Mesenchymal stem cell (in vitro differentiated cells and primary cell): ENCODE measurements around the gene TBC1D17.

Experiments
- DNase-seq: peaks from one replicate; pipeline ENCODE4 v3.0.0-alpha.2; 2013
- H2AFZ ChIP-seq: one replicate; pipeline ENCODE4 v1.6.1; 2013; ENCODE audit warnings: low read depth, mild to moderate bottlenecking, control low read depth, inconsistent platforms, low read length, moderate library complexity
- H2AK5ac ChIP-seq: 2 replicates; pipeline ENCODE4 v1.6.1; 2013; ENCODE audit warnings: low read length, moderate library complexity, mild to moderate bottlenecking, inconsistent platforms; ENCODE audit not compliant: severe bottlenecking
- H2BK120ac ChIP-seq: one replicate; pipeline ENCODE4 v1.6.1; 2013; ENCODE audit warnings: low read depth, mild to moderate bottlenecking, inconsistent platforms, low read length, moderate library complexity
- H2BK12ac ChIP-seq, 2 experiments: one replicate each; pipeline ENCODE4 v1.6.1; 2013; ENCODE audit warnings: inconsistent platforms in 2 of 2, low read length in 2 of 2, mild to moderate bottlenecking in 2 of 2, moderate library complexity in 2 of 2, control low read depth in 1 of 2
- H2BK15ac ChIP-seq: one replicate; pipeline ENCODE4 v1.6.1; 2013; ENCODE audit warnings: mild to moderate bottlenecking, low read depth, inconsistent platforms; ENCODE audit not compliant: poor library complexity, severe bottlenecking
- H2BK5ac ChIP-seq: 2 replicates; pipeline ENCODE4 v1.6.1; 2013; ENCODE audit warnings: low read depth, mild to moderate bottlenecking, low read length, control low read depth, inconsistent platforms; ENCODE audit not compliant: poor library complexity, severe bottlenecking
- H3K14ac ChIP-seq, 2 experiments: one replicate each; pipeline ENCODE4 v1.6.1; 2013; ENCODE audit warnings: inconsistent platforms in 2 of 2, low read length in 2 of 2, control low read depth in 1 of 2, mild to moderate bottlenecking in 1 of 2, moderate library complexity in 1 of 2
- H3K18ac ChIP-seq, 2 experiments: one replicate each; pipeline ENCODE4 v1.6.1; 2013; ENCODE audit warnings: inconsistent platforms in 2 of 2, low read length in 2 of 2, control low read depth in 1 of 2, low read depth in 1 of 2, mild to moderate bottlenecking in 1 of 2
- H3K23ac ChIP-seq, 2 experiments: one replicate each; pipeline ENCODE4 v1.6.1; 2013; ENCODE audit warnings: inconsistent platforms in 2 of 2, low read length in 2 of 2, mild to moderate bottlenecking in 2 of 2, moderate library complexity in 2 of 2, control low read depth in 1 of 2
- H3K27ac ChIP-seq: 2 replicates; pipeline ENCODE4 v1.5.1; 2013; ENCODE audit warnings: mild to moderate bottlenecking, moderate library complexity, low read length, control low read depth, inconsistent platforms; ENCODE audit not compliant: poor library complexity, severe bottlenecking
- H3K27me3 ChIP-seq, 2 experiments: 2 replicates each; pipeline versions ENCODE4 v1.6.1 to v1.7.0; 2013; ENCODE audit warnings: low read length in 2 of 2, mild to moderate bottlenecking in 2 of 2, moderate library complexity in 2 of 2, control low read depth in 1 of 2, inconsistent platforms in 1 of 2; ENCODE audit not compliant: control insufficient read depth in 1 of 2, insufficient read depth in 1 of 2
- H3K36me3 ChIP-seq, 2 experiments: 2 replicates each; pipeline versions ENCODE4 v1.6.1 to v1.7.0; 2013; ENCODE audit warnings: low read length in 2 of 2, control low read depth in 1 of 2, inconsistent platforms in 1 of 2, low read depth in 1 of 2, mild to moderate bottlenecking in 1 of 2; ENCODE audit not compliant: insufficient read depth in 2 of 2, control insufficient read depth in 1 of 2
- H3K4ac ChIP-seq, 2 experiments: one replicate each; pipeline ENCODE4 v1.6.1; 2013; ENCODE audit warnings: inconsistent platforms in 2 of 2, low read length in 2 of 2, mild to moderate bottlenecking in 2 of 2, moderate library complexity in 2 of 2, control low read depth in 1 of 2, low read depth in 1 of 2
- H3K4me1 ChIP-seq: 2 replicates; pipeline ENCODE4 v1.6.1; 2013; ENCODE audit warnings: low read depth, low read length, control low read depth; ENCODE audit not compliant: control insufficient read depth, insufficient read depth
- H3K4me2 ChIP-seq: 2 replicates; pipeline ENCODE4 v1.6.1; 2013; ENCODE audit warnings: low read length, mild to moderate bottlenecking, inconsistent platforms; ENCODE audit not compliant: poor library complexity, severe bottlenecking
- H3K4me3 ChIP-seq, 2 experiments: 2 replicates each; pipeline versions ENCODE4 v1.5.1 to v1.7.0; 2013; ENCODE audit warnings: low read length in 2 of 2, mild to moderate bottlenecking in 2 of 2, control low read depth in 1 of 2, low read depth in 1 of 2; ENCODE audit not compliant: insufficient read depth in 1 of 2
- H3K79me1 ChIP-seq: replicated peaks from 2 replicates; pipeline ENCODE4 v1.6.1; 2013; ENCODE audit warnings: mild to moderate bottlenecking, control low read depth, low read length, inconsistent platforms; ENCODE audit not compliant: poor library complexity, severe bottlenecking
- H3K9ac ChIP-seq: 2 replicates; pipeline ENCODE4 v1.7.0; 2013; ENCODE audit warnings: mild to moderate bottlenecking, low read length, moderate library complexity
- H3K9me3 ChIP-seq: 2 replicates; pipeline ENCODE4 v1.7.0; 2013; ENCODE audit warnings: mild to moderate bottlenecking, low read length; ENCODE audit not compliant: control insufficient read depth
- H4K8ac ChIP-seq: one replicate; pipeline ENCODE4 v1.6.1; 2013; ENCODE audit warnings: inconsistent platforms, mild to moderate bottlenecking, low read length, moderate library complexity
- H4K91ac ChIP-seq: one replicate; pipeline ENCODE4 v1.6.1; 2013; ENCODE audit warnings: mild to moderate bottlenecking, low read length, inconsistent platforms
- WGBS: methylation state at CpG from one replicate; pipeline ENCODE4 v1.1.7; 2013; ENCODE audit warnings: mixed read lengths; 5-methylcytosine and 5-hydroxymethylcytosine counted together

The TBC1D17 gene

DNA sequence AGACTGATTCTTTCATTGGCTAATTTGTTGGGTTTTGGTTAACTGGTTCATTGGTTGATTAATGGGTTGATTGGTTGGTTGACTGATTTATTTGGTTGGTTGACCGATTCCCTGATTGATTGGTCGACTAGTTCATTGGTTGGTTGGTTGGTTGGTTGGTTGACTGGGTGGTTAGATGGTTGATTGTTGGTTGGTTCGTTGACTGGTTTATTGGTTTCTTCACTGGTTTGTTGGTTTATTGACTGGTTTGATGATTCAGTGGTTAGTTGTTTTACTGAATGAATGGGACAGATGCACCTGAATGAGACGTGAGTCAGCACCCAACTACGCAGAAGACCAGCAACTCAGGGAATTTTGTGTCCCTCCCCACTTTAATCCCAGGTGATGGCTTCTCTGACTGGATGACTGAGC lies 54.5 kb downstream of the TBC1D17 start:
- peaks cover 22 to 33% of the 10 kb centered on the region in 2 experiments for H3K36me3 ChIP-seq
- no peak overlapping the region for H2BK5ac ChIP-seq
- no peak overlapping the region for H3K18ac ChIP-seq
- no peak overlapping the region for H2BK12ac ChIP-seq
- no peak overlapping the region for H4K91ac ChIP-seq
- H2BK120ac ChIP-seq = no peak overlapping the region
- H3K27me3 ChIP-seq = peaks cover 0 to 6% of the 10 kb centered on the region in 2 experiments
- H2AFZ ChIP-seq = no peak overlapping the region
- H3K9ac ChIP-seq = no peak overlapping the region
- H3K27ac ChIP-seq = no peak overlapping the region
- peaks cover 18% of the 10 kb centered on the region for H3K79me1 ChIP-seq
- H3K9me3 ChIP-seq = no peaks in the 10 kb centered on the region
- no peak overlapping the region for H4K8ac ChIP-seq
- no peak overlapping the region for H3K4me3 ChIP-seq
- peaks cover 14% of the 10 kb centered on the region for H3K4me1 ChIP-seq
- DNase-seq = no peak
- no peak overlapping the region for H3K4ac ChIP-seq
- H3K4me2 ChIP-seq = no peak overlapping the region
- over 99% methylated on average over 5 of the region's 5 CpGs for WGBS
- H2BK15ac ChIP-seq = no peak overlapping the region
- H3K23ac ChIP-seq = no peak overlapping the region
- H2AK5ac ChIP-seq = no peak overlapping the region
- H3K14ac ChIP-seq = no peak overlapping the region

DNA sequence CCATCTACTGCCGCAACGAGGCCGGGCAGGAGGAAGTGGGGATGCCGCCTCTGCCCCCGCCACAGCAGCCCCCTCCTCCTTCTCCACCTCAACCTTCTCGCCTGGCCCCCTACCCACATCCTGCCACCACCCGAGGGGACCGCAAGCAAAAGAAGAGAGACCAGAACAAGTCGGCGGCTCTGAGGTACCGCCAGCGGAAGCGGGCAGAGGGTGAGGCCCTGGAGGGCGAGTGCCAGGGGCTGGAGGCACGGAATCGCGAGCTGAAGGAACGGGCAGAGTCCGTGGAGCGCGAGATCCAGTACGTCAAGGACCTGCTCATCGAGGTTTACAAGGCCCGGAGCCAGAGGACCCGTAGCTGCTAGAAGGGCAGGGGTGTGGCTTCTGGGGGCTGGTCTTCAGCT lies 55.2 kb downstream of the TBC1D17 start:
- Histone ChIP-seq H3K23ac (no peak overlapping the region), H4K91ac (no peak overlapping the region), H3K9me3 (no peaks in the 10 kb centered on the region), H3K36me3 (peaks cover 15 to 26% of the 10 kb centered on the region in 2 experiments), H3K27ac (no peak overlapping the region), H3K14ac (no peak overlapping the region), H3K79me1 (peaks cover 18% of the 10 kb centered on the region), H3K4me2 (no peak overlapping the region), H3K4me3 (peak overlapping the region in 1 of 2 experiments; percentile 20), H3K18ac (no peak overlapping the region), H2BK12ac (no peak overlapping the region), H2AK5ac (no peak overlapping the region), H2BK15ac (no peak overlapping the region), H3K27me3 (peaks cover 0 to 7% of the 10 kb centered on the region in 2 experiments), H3K4ac (no peak overlapping the region), H3K9ac (no peak overlapping the region), H2AFZ (no peak overlapping the region), H3K4me1 (peaks cover 9% of the 10 kb centered on the region), H2BK5ac (no peak overlapping the region), H4K8ac (no peak overlapping the region), H2BK120ac (no peak overlapping the region)
- 98% methylated on average over 25 of the region's 25 CpGs for WGBS
- DNase-seq = no peak

DNA sequence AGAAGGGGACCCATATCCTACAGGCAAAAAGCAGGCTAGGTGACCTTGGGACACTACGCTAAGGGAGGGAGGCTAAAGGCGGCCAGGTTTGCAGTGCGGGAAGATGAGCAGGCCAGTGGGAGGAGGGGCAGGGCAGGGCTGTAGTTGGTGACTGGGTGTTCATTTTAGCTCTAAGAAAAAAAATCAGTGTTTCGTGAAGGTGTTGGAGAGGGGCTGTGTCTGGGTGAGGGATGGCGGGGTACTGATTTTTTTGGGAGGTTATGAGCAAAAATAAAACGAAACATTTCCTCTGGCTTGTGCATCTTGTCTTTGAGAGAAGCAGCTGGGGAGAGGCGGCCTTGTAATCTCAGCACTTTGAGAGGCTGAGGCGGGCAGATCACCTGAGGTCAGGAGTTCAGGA lies 56.1 kb downstream of the TBC1D17 start:
- H3K9ac ChIP-seq = no peak overlapping the region
- no peak overlapping the region for H3K27ac ChIP-seq
- peak overlapping the region; percentile 9 for H4K91ac ChIP-seq
- peaks cover 18% of the 10 kb centered on the region for H3K79me1 ChIP-seq
- peaks cover 15 to 24% of the 10 kb centered on the region in 2 experiments for H3K36me3 ChIP-seq
- H3K9me3 ChIP-seq = no peaks in the 10 kb centered on the region
- H2BK15ac ChIP-seq = no peak overlapping the region
- H3K18ac ChIP-seq = no peak overlapping the region
- H3K4ac ChIP-seq = no peak overlapping the region
- no peak overlapping the region for H3K4me3 ChIP-seq
- peaks cover 0 to 11% of the 10 kb centered on the region in 2 experiments for H3K27me3 ChIP-seq
- H4K8ac ChIP-seq = no peak overlapping the region
- H2AK5ac ChIP-seq = no peak overlapping the region
- no peak overlapping the region for H2AFZ ChIP-seq
- H3K4me1 ChIP-seq = peaks cover 11% of the 10 kb centered on the region
- H2BK120ac ChIP-seq = no peak overlapping the region
- H2BK5ac ChIP-seq = no peak overlapping the region
- H3K23ac ChIP-seq = no peak overlapping the region
- no peak overlapping the region for H3K4me2 ChIP-seq
- WGBS = 81% methylated on average over 8 of the region's 8 CpGs
- no peak overlapping the region for H2BK12ac ChIP-seq
- no peak overlapping the region for H3K14ac ChIP-seq
- DNase-seq = no peak

DNA sequence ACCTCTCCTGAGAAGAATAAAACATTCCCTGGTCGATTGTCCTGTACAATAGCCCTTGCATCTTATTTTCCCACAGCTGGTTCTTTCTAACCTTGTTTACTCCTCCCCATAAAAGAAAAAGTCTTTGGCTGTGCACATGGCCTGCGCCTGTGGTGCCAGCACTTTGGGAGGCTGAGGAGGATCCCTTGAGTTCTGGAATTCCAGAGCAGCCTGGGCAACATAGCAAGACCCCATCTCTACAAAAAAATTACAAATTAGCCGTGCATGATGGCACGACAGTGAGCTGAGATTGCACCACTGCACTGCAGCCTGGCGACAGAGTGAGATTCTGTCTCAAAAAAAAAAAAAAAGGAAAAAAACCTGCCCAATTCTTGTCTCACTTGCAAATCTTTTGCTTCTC lies 59.0 kb downstream of the TBC1D17 start:
- Histone ChIP-seq H2BK15ac (no peak overlapping the region), H3K4me1 (peaks cover 8% of the 10 kb centered on the region), H2BK12ac (no peak overlapping the region), H3K9ac (no peak overlapping the region), H3K14ac (no peak overlapping the region), H3K4me3 (no peak overlapping the region), H2BK120ac (no peak overlapping the region), H4K91ac (no peak overlapping the region), H3K36me3 (peaks cover 15% of the 10 kb centered on the region in 2 experiments), H3K4ac (no peak overlapping the region), H2AK5ac (no peak overlapping the region), H3K18ac (no peak overlapping the region), H3K9me3 (no peaks in the 10 kb centered on the region), H3K4me2 (no peak overlapping the region), H2AFZ (no peak overlapping the region), H3K23ac (no peak overlapping the region), H3K79me1 (peaks cover 11% of the 10 kb centered on the region), H3K27ac (no peak overlapping the region), H4K8ac (no peak overlapping the region), H3K27me3 (peaks cover 0 to 23% of the 10 kb centered on the region in 2 experiments), H2BK5ac (no peak overlapping the region)
- no peak for DNase-seq
- WGBS = 77% methylated on average over 5 of the region's 5 CpGs
